GM13977 (cell line): ENCODE results near the gene DCDC2B.

Source experiments
- DNase-seq: peaks from one replicate; pipeline ENCODE4 v3.0.0; 2012; ENCODE audit warnings: low spot score
- CTCF ChIP-seq: IDR thresholded peaks from 2 replicates; pipeline ENCODE4 v1.5.1; 2012; ENCODE audit warnings: mild to moderate bottlenecking, control low read depth; ENCODE audit not compliant: insufficient read depth; ENCODE audit errors: extremely low read depth, missing control alignments
- in situ Hi-C: fragments of 300-500 bp; cut with MboI; formaldehyde crosslinking; loops from one replicate; pipeline ENCODE4 v1.12.0; 2022; ENCODE audit warnings: low sequenced_read_pairs, low pct_unique_long_range_greater_than_20kb, mixed read lengths, inconsistent platforms; ENCODE audit not compliant: unreplicated experiment

DCDC2B gene

DNA sequence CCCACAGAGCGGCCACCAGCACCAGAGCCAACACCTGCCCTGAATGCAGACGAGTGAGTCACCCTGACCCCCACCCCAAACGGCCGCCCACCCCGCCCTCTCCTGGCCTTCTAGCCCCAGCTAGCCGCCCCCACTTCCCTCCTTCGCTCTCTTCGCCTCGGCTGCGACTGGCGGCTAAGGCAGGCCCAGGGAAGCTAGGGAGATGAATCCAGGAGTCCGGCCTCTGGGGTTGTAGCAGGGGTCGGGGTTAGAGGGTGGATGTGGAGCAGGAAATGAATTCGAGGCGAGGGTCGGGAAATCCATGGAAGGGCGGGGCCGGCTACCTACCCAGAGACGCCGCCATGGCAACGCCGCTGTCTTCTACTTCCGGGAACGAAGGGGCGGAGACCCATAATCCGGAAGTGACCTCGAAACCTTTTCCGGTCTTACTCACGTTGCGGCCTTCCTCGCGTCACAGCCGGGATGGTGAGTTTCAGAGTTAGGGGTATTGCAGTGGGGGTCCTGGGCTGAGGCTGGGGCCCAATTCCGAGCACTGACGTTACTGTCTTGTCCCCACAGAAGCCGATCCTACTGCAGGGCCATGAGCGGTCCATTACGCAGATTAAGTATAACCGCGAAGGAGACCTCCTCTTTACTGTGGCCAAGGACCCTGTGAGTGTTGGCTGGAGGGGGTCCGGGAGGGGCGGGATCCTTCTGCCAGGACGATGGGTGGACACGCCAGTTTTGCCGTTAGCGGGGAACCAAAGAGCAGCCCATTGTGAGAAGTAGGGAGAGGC is 13.3 kb downstream of the DCDC2B start, which contains the start of the genes EIF3I and TMEM234:
TSS of gene EIF3I (plus strand) at position 428 of the 776 bp plus-strand sequence. CDS start at position 463, 35 bp downstream.
TSS of gene TMEM234 (minus strand) at position 374 of the 776 bp plus-strand sequence. CDS start at position 343, 31 bp downstream.
- TF ChIP-seq CTCF: no peak
- in situ Hi-C loops: loop anchor here (25.0 kb wide), 1 partner anchor 190 kb away; no protein-coding TSS in a partner anchor
- DNase-seq: peak; percentile 94

DNA sequence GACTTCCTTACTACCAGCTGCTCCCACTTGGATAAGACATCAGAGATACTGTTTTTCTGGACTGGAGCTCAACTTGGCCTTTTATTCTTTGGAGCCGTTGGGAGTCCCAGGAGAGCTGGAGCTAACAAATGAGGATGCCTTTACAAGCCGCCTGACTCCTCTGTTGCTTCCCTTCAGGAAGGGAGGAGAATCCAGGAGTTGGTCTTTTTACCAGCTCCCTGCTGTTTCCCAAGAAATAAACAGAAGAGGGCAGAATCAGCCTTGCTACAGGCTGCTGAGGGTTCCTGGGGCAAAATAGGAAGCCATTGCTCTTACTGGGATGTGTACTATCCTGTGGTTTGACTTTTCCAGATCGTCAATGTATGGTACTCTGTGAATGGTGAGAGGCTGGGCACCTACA is 14.8 kb downstream of the DCDC2B start:
- no peak for DNase-seq
- TF ChIP-seq CTCF: no peak
- in situ Hi-C loops: loop anchor here (25.0 kb wide), 1 partner anchor 189 kb away; no protein-coding TSS in a partner anchor

DNA sequence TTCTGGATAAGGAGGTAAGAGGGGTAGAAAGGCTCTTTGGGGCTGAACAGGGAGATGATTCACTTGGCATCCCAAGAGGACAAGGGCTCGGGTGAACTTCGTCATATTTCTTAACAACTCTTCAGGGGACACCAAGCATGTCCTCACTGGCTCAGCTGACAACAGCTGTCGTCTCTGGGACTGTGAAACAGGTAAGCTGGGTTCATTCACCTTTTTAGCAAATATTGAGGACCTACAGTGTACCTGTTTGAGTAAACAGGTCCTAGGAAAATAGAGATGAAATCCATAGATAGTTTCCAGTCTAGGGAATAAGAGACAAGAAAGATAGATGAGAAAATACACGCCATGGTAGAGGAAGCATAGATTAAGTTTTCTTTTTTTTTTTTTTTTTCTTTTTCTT is 15.4 kb downstream of the DCDC2B start:
- in situ Hi-C loops: loop anchor here (25.0 kb wide), 1 partner anchor 188 kb away; no protein-coding TSS in a partner anchor
- no peak for TF ChIP-seq CTCF

DNA sequence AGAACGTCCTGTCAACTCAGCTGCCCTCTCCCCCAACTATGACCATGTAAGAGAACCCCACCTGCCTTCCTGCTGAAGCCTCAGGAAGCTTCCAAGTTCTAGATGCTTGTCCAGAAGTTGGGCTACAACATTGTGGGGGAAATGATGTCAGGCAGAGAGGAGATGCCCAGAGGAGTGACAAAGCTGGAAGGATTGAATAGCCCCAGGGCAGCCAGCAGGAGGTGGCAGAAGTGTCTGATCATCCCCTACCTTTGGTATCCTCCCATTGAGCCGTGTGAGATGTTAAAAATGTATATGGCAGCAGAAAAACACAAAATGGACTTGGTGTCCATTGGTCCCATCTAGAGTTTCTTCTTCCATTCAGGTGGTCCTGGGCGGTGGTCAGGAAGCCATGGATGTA is 19.9 kb downstream of the DCDC2B start:
- TF ChIP-seq CTCF: no peak
- no peak for DNase-seq
- in situ Hi-C loops: no loop called here

More for the DNA sequence above, 15.4 kb downstream of the DCDC2B start:
- DNase-seq: no peak

GRCh38 chr1:32231843-32232432 is 23.0 kb downstream of the DCDC2B start:
- TF ChIP-seq CTCF: no peak
- in situ Hi-C loops: no loop called here
- DNase-seq: no peak

- in situ Hi-C loops: no loop called here
- DNase-seq: no peak
- TF ChIP-seq CTCF: no peak
These were observed 23.8 kb downstream of the DCDC2B start for GRCh38 chr1:32232558-32233304.
